HG03354 (cell line): ENCODE data around the gene MAGI3.
A peak's percentile ranks its signal among the peaks of the same experiment; 100 is the strongest.

Source experiments
- ATAC-seq: cut with Tn5 transposase; IDR thresholded peaks from one replicate; pipeline ENCODE4 v1.9.1; 2021; ENCODE audit warnings: mild to moderate bottlenecking; ENCODE audit not compliant: unreplicated experiment, poor library complexity, severe bottlenecking

The MAGI3 gene

DNA sequence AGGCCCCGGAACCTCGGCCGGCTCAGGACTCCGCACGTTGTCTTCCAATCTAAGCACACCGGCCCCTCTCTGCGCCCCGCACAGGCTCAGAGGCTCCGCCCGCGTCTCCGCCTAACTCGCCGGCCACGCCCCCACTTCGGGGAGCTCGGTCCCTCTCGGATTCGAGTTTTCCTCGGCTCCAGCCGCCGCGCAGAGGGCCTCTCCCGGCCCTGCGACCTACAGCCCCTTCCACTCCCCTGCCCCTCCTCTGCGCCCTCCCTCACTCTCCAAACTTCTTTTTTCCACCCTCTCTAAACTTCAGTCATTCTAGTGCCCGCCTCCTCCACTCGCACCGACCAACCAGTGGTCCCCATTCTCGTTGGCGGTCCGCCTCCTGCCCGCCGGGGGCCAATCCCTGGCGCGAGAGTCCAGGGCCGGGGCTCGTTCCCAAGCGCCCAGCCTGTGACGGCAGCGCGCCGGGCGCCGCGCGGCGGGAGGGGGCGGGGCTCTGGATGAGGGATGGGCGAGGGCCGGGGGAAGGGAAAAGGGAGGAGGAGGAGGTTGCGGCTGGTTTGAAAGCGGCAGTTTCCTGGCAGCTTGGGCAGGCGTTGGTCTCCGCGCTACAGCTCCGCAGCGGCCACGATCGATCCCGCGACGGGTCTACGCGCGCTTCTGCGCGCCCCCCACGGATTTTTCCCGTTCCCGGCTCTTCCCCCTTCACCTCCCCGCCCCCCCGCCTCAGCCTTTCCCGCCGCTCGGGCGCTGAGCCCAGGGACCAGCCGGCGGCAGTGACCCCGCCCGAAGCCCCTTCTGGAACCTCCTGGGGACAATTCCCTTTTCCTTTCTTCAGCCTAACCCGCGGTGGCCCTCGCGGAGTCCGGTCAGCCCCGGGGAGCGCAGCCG is at the start of gene MAGI3:
TSS of gene MAGI3 (plus strand) at position 563 of the 882 bp plus-strand sequence. CDS start 519 bp downstream, outside the sequence.
- peak; percentile 99 for ATAC-seq

DNA sequence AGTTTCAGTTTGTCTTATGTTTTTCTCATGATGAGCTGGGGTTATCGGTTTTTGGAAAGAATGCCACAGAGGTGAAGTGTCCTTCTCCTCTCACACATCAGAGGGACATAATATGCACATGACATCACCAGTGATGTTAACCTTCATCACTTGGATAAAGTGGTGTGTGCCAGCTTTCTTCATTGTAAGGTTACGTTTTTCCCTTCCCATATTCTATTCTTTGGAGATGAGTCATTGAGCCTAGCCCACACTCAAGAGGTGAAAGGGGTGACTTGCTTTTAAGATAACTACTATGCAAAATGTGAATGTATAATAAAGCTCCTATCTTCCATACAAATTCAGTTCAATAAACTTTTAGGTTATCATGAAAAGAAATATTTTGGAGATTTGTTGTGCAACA is 36.7 kb upstream of the MAGI3 start:
- no peak for ATAC-seq

DNA sequence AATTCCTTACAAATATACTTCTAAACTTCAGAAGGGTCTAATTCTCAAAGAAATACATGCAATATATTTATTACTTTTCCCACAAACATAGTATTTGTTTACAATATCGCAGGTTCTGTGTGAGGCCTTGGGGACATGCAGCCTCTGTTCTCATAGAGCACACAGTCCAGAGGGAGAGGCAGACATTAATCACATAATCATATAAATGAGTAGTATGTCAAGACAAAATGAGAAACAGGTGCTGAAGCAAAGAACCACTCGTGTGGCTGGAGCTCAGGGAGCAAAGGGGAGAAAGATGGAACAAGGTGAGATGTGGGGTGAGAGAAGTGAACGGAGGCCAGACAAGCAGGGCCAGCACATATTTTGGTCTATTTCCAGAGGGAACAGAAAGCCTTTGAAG is 26.4 kb upstream of the MAGI3 start:
- no peak for ATAC-seq

DNA sequence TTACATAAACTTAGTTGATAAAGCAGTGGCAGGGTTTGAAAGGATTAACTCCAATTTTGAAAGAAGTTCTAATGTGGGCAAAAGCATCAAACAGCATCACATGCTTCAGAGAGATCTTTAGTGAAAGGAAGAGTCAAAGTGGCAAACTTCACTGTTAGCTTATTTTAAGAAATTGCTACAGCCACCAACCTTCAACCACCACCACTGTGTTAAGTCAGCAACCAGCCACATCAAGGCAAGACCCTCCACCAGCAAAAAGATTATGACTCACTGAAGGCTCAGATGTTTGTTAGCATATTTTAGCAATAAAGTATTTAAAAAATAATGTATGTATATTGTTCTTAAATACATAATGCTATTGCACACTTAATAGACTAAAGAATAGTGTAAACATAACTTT is 21.3 kb upstream of the MAGI3 start:
- no peak for ATAC-seq

DNA sequence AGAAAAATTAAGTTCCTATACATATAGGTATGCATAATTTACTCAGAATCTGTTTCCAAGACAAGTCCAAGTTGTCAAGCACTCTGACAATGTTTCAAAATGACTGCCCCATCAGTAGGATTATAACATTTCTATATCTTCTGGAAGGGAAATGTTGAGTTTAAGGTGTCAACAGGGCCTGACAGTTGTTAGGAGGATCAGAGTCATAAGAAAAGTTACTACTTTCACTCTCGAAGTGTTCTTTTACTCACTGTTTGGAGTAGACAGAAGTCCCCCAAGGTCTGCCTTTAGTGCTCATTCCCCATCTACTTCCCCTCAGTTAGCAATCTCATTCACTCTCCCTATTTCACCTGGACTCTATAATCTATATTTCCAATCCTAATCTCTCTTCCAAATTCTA is 20.6 kb upstream of the MAGI3 start:
- ATAC-seq, result no peak

DNA sequence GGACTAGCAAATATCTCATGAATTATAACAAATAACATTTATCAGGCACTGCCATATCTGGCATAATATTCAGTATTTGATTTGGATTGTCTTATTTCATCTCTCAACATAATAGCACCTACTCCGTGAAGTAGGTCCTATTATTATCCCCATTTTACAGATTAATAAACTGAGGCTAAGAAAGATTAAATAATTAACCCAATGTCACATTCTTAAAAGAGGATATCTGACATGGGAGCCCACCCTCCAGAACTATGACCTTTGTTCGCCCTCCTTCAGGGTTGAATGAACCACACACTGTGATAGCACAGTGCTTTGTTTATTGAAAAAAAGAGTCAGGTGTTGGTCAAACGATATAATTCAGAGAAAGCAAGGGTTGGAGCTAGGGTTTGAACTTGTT is 19.4 kb upstream of the MAGI3 start:
- ATAC-seq, result no peak

DNA sequence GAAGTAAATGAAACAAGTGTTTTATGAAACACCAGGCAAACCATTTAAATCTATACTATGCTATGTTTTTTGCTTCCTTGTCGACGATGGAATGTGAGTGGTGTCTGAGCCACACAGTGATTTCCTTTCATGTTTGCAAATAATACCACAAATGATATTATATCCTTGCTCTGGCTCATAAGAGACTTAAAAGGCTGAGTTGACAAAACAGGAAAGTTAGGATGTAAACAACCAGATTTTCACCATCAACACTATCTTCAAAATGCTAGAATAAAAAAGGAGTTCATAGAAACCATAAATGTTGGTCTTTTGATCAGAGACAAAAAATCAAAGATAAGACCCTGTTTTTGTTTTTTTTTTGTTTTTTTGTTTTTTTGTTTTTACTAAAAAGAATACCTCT is 17.8 kb upstream of the MAGI3 start:
- ATAC-seq, result no peak

DNA sequence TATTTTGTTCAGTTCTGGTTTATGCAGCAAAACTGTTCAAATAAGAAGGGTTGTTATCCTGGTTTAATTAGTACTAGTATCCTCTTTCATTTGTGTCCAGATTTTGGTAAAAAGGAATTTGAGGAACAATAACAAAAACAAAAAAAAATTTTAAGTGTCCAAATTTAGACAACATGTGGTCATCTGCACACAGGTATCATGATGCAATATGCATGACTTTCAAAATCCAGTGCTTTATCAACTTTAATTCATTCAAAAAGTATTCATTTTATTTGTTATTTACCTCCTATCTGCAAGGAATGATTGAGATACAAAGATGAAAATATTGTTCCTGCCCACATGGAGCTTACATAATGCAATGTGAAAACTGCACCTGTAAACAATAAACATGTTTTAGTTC is 16.7 kb upstream of the MAGI3 start:
- ATAC-seq, result no peak

DNA sequence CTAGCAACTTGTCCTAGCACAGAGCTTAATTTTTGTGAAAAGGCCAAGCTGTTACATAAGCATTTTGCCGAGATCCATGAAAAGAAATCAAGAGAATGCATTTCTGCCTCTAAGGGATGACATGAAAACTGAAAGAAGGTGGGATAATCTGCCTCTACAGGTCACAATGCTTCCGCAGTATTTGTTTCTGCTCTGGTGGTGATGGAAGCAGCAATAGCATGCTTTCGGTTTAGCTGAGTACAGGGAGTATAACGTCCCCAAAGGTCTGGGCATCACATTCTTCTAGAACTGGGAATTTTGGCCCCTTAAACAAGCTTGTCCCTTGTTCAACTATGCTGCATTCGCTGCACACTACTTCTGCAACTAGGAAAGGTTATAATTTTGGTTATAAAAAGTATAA is 14.4 kb upstream of the MAGI3 start:
- ATAC-seq, result no peak

DNA sequence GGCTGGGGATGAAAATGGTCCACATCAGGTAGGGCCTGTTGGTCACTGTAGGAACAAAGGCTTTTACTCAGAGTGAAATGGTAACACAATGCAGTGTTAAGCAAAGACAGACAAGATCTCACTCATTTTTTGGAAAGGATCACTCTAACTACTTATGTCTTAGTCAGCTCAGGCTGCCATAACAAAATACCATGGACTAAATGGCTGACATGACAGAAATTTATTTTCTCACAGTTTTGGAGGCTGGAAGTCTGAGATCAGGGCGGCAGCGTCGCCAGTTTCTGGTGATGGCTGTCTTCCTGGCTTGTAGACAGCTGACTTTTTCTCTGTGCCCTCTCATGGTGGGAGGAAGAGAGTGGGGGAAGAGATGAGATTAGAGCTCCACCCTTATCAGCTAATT is 10.2 kb upstream of the MAGI3 start:
- ATAC-seq, result no peak

DNA sequence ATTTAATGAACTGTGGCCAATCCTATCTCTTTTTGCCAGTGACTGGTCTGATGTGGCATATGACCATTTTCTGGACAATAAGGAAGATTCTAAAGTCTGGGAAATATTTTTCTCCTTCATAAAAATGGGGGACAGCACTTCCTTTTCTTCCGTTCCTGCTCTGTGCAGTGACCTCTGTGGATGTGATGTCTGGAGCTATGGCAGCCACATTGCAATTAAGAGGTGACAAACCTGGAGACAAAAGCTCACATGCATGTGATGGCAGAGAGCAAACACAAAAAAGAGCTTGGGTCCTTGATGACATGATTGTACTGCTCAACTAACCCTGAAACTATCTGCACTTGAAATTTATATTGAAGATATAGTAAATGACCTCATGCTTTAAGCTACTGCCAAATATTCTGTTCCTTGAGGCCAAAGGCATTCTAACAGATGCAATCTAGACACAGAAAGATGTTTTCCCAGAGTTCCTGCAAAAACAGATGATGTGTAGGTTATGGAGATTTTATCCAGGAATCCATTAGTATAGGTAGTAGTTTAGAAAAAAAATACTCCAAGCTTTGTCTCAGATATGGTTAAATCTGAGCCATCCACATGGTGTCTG is 2.2 kb upstream of the MAGI3 start:
- ATAC-seq, result no peak

DNA sequence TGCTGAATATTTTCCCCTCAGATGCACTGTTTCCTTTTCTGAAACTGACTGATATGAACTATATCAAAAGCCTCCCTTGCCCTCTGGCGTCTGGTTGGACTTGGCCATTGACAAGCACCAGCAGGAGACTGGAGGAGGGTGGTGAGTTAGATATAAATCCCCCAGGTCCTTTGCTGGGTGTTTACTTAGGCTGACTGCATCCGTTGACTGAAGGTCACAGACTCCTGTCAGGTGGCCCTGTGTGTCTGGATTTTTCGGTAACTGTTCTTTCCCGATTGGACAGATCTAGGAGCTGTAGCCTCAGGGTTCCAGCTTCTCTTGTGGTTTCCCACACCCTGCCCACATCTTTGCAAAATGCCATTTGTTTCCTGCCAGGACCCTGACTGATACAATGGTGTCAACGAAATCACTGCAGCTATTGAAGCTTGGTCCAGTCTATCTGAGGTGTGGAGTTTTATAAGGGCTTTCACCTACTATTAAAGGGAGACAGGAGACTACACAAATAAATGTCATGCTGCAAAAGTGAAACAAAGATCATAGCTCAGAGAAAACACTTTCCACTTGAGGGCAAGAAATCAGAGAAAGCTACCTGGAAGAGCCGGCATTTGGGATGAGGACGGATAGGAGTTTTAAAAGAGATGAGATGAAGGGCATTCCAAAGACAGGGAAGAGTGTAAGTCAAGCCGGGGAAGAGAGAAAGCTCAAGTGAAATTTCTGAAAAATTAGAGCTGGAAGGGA is 1.5 kb upstream of the MAGI3 start:
- ATAC-seq, result no peak

DNA sequence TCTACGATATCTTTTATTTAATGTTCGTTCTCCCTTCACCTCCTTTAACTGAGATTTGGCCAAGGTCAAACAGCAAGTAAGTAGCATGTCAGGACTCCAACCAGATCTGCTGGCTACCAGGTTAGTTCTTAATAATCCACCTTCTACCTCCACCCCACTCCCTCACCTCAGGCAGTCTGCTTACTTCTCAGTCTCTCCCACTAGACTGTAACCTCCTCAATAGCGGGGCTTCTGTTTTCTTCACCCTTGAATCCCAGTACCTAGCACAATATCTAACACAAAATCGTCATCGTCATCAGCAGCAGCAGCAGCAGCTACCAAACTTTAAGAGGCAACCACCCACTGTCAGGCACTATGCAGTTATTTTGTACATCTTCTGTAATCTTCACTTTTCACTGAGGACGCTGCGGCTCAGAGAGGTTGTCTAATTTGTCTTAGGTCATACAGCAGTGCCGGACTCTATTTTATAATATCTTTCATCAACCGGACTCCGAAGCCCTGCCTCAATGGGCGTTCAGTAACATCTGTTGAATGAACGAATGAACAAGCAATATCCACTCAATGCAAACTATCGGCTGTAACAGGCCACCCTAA is 859 bp upstream of the MAGI3 start:
- ATAC-seq, result no peak

DNA sequence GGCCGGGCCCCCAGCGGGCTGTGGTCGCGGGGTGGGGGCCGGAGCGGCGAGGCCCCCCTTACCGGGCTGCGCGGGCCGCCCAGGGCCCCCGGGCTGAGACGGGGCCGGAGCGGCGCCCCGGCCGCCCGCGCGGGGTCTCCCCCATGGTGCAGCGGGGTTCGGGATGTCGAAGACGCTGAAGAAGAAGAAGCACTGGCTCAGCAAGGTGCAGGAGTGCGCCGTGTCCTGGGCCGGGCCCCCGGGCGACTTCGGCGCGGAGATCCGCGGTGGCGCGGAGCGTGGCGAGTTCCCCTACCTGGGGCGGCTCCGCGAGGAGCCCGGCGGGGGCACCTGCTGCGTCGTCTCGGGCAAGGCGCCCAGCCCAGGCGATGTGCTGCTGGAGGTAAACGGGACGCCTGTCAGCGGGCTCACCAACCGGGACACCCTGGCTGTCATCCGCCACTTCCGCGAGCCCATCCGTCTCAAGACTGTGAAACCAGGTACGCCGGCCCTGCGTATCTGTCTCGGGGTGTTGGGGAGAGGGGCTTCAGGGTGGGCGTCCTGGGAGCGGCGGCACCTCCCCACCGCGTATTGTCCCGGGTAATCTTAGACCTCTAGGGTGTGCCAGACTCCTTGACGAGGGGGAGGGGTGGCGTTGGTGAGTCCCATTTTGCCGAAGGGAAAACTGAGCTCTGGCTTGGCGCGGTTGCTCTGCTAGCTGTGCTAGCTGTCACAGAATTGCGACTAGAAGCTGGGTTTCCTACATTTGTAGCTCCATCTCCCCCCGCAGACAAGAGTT is 745 bp downstream of the MAGI3 start:
- peak; percentile 13 for ATAC-seq

DNA sequence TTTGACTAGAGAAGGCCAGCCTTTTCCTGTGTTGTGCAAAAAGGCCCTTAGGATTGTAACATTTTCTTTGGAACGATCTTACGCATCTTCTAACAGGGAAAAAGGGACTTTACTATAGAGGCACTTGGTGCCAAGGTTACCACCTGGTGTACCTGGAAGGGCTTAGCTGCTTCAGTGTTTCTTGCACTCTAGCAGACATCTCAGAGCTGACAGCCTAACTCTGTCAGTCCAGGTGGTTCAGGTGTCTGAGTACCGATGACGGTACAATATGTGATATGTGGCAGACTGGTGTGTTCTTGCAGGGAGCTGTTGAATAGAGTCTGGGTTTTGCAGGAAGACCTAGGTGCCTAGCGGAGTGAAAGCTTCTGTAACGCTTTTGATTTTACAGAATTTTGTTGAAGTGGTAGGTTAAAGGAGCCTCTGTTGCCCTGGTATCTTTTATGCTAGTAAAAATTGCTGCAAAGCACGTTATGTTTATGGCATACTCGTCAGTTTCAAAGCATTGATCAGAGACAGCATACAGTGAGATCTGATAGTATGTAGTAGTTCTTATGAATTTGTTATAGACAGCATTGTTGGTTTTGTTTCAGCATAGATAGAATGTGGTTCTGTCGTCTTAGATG is 1.4 kb downstream of the MAGI3 start:
- no peak for ATAC-seq

DNA sequence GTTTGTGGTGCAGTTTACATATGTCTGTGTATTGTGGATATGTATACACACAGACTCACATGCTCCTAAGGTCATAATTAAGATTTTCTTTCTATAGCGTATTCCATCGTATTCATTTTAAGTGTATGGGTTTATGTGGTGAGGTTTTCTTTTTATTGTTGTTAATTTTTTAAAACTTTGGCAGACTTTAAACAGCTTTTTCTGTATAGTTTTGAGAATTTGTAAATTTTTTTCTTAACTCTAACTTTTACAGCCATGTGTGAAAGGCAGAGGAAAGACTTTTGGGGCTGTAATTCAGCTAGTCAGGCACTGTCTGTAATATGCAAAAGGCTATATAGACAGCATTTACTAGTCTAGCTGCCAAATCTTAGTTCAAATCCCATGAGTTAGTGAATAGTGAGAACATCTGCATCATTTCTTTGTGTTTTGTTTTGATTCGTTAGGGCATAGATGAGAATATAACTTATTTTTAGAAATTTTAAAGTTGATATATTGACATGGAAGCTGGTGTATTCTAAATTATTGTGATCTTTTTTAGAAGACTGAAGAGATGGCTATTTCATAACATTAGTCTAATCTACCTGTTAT is 2.3 kb downstream of the MAGI3 start:
- ATAC-seq, result no peak

DNA sequence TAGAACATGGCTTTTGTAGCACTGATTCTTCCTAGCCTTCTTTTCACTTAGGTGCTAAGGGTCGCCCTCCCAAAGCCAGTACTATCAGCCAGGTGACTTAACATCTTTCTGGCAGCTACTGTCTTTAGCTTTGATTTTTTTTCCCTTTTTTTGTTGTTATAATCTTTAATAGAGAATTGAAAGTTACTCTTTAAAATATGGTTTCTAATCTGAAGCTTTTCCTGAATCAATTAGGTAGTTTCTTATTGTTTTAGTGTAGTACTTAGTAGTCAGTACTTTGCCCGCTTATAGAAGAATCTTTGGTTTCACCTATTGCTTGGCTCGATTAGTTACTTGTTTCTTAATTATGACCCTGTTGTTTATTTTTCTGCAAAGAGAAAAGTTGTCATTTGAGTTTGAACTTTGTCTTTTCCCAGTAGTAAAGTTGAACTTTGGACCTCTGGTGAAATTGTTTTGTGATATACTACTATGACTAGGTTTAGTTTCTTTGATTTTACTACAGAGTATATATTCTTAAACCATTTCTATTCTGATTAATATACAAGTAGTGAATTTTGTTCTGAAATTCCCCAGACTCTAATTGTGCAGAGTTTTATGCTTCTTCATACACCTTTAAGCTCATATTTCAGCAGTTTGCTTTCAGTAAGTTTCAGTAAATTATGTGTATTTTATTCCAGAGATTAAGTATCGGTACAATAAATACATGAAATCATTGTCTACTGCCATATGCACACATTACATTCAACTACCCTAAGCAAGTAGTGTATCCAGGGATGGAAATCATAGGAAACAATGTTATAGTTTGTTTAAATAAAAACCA is 3.9 kb downstream of the MAGI3 start:
- ATAC-seq, result no peak

DNA sequence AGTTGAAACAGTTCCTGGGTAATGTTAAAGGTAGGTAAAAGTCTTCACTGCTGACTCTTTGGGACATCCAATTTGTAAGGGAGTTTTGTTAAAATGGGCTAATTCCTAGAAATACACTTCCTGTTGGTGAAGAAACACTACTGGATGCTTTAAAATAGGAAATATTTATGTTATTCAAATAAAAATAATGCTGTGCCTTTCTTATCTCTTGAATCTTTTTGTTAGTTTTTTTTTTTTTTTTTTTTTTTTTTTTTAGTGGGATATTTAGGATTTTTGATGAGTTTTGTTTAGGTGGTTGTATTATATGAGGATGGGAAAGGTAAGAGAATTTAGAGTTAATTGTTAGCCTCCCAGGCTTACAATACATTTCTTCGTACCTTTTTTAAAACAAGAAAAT is 4.5 kb downstream of the MAGI3 start:
- ATAC-seq, result no peak
